Neural progenitor cell (in vitro differentiated cells): Measurements from ENCODE around the gene PSTPIP1.

Experiments
- EZH2 ChIP-seq: fragments of 200-600 bp; sonication (generic); IDR thresholded peaks from 2 replicates; pipeline ENCODE4 v1.6.1; 2017; ENCODE audit warnings: antibody characterized with exemption, mild to moderate bottlenecking, moderate library complexity
- TF ChIP-seq, protein P1 (sequence below): fragments of 200-600 bp; sonication (generic); IDR thresholded peaks from 2 replicates; pipeline ENCODE4 v1.5.1; 2017; ENCODE audit warnings: antibody characterized with exemption, mild to moderate bottlenecking

DNA sequence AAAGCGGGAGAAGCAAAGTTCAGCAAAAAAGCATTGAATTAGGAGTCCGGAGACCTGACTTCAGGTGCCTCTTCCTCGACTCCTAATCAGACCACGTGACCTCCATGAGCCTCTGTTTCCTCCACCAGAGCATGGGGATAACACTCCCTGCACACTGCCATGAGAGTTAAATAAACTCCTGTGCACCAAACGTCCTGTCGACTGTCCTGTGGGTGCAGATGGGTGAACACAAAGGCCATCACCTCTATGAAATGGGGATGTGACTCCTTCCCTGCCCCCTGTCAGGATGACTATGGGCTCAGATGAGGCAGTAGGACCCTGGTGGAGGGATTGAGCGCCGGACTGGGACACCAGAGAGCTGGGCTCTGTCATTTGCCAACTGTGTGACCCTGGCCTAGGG is 89.5 kb downstream of the PSTPIP1 start:
- TF ChIP-seq, protein P1, sequence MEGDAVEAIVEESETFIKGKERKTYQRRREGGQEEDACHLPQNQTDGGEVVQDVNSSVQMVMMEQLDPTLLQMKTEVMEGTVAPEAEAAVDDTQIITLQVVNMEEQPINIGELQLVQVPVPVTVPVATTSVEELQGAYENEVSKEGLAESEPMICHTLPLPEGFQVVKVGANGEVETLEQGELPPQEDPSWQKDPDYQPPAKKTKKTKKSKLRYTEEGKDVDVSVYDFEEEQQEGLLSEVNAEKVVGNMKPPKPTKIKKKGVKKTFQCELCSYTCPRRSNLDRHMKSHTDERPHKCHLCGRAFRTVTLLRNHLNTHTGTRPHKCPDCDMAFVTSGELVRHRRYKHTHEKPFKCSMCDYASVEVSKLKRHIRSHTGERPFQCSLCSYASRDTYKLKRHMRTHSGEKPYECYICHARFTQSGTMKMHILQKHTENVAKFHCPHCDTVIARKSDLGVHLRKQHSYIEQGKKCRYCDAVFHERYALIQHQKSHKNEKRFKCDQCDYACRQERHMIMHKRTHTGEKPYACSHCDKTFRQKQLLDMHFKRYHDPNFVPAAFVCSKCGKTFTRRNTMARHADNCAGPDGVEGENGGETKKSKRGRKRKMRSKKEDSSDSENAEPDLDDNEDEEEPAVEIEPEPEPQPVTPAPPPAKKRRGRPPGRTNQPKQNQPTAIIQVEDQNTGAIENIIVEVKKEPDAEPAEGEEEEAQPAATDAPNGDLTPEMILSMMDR = no peak
- TF ChIP-seq EZH2 = no peak
